Activated CD4-positive, alpha-beta T cell treated with anti-CD3 and anti-CD28 coated beads, Interleukin-2, amount 10 ng/mL, durations not matched to agents 24 days and 14 days (primary cell): ENCODE measurements around the gene HEMK1. TPM values are rescaled to one million over a fixed set of nuclear protein-coding genes. Genes with fewer than 3 reads are reported as not detected.

Experiments
- DNase-seq: peaks from one replicate; pipeline ENCODE4 v3.0.0; 2022
- H3K27ac Mint-ChIP-seq: one replicate; pipeline ENCODE4 v1.8.0; 2022; ENCODE audit warnings: mild to moderate bottlenecking, mixed read lengths
- H3K27me3 Mint-ChIP-seq: one replicate; pipeline ENCODE4 v1.8.0; 2022; ENCODE audit warnings: mixed read lengths
- H3K36me3 Mint-ChIP-seq: one replicate; pipeline ENCODE4 v1.8.0; 2022; ENCODE audit warnings: low read depth, mild to moderate bottlenecking, mixed read lengths
- H3K4me1 Mint-ChIP-seq: one replicate; pipeline ENCODE4 v1.8.0; 2021; ENCODE audit warnings: mixed read lengths
- H3K4me3 Mint-ChIP-seq: one replicate; pipeline ENCODE4 v1.8.0; 2022; ENCODE audit warnings: mild to moderate bottlenecking, moderate library complexity, mixed read lengths
- H3K9me3 Mint-ChIP-seq: one replicate; pipeline ENCODE4 v1.8.0; 2021; ENCODE audit warnings: mixed read lengths
- intact Hi-C: fragments of 100-400 bp; cut with micrococcal nuclease; formaldehyde crosslinking; loops from one replicate; pipeline ENCODE4 v1.15.1; 2023
- total RNA-seq: library from RNA; stranded (reverse); gene quantifications from 2 replicates; pipeline ENCODE4 v1.2.3, GENCODE V29; 2022

HEMK1 gene
- total RNA-seq, 1 donor from 2014 or later: 66.0 TPM

DNA sequence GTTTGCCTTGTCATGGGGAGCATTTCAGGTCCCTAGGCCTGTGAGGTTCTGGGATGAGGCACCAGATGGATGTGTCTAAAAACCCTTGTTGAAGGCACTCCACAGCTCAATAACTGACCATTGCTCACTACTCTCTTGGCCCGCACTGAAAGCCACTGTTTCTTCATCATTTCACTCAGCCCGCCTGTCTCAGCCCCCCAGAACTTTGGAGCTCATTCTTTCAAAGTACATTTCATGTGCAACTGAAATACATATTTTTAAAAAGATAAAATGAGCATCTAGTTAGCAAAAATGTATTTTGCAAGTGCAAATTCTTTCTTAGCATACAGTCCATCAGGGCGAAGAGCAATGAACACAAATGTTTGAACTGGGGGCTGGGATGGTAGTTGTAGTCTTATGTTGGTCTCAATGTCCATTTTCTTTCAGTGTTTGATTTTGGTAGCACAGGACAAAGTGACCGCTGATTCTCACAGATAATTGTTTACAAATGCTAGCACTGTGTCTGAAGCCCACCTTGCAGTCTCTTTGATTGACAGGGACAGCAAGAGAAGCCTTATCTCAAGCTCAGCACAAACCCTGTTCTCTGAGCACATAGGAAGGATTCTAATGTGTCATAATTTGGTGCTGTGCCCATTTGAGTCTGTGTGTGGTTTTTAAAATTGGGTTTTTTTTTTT, 19.6 kb downstream of the HEMK1 start:
- peak overlapping the region; percentile 95 for H3K27ac Mint-ChIP-seq
- intact Hi-C loops: loop anchor here (1.0 kb wide), 1 partner anchor 16 kb away; no protein-coding TSS in a partner anchor
- H3K27me3 Mint-ChIP-seq: no peaks in the 10 kb centered on the region
- no peak for DNase-seq
- H3K36me3 Mint-ChIP-seq: peaks cover 37% of the 10 kb centered on the region
- no peaks in the 10 kb centered on the region for H3K9me3 Mint-ChIP-seq
- H3K4me3 Mint-ChIP-seq: peak overlapping the region; percentile 72
- H3K4me1 Mint-ChIP-seq: peaks cover 80% of the 10 kb centered on the region

DNA sequence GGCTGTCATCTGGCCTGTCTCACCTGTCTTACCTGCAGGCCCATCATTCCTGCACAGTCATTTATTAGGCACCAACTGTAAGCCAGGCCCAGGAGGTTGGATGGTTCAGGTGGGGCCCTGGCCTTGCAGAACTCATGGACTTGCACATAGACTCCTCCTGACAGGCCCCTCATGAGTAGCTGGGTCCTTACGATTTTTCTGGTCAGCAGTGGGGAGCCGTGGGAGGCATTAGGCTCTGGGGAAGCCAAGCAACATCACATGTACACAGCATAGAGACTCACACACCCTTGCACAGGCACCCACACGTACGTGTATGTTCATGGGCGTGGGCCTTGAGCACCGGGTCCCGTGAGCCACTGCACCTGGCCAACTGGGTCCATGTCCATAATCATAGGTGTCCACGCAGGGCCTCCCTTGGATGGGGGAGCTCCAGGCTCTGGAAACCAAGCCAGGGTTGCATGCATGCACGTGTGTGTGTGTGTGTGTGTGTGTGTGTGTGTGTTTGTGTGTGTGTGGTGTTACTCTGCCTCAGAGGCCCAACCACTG, 21.9 kb downstream of the HEMK1 start:
- Mint-ChIP-seq H3K27ac (peak overlapping the region; percentile 95), H3K4me3 (peak overlapping the region; percentile 57), H3K36me3 (peaks cover 34% of the 10 kb centered on the region), H3K4me1 (peaks cover 81% of the 10 kb centered on the region), H3K27me3 (no peaks in the 10 kb centered on the region), H3K9me3 (no peaks in the 10 kb centered on the region)
- intact Hi-C loops: no loop called here
- peak; percentile 78 for DNase-seq

DNA sequence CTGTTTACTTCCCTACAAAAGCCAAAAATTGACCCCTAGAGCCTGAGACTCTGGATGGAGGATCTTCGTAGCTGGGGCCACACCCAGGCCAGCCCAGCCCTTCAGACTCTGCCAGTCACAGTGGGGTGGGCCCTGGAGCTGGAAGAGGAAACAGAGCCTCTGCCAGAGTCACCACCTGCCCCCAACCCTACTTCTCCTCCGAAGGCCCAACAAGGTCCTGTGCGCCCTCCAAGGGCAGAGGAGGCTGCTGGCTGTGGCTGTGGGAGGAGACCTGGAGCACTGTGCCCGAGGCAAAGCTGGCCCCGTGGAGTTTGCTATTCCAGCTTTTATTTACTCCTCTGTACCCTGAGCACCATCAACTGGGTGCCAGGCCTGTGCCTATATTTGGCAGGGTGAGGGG, 23.2 kb downstream of the HEMK1 start:
- intact Hi-C loops: no loop called here
- peak; percentile 66 for DNase-seq
- H3K4me3 Mint-ChIP-seq: peak overlapping the region; percentile 57

DNA sequence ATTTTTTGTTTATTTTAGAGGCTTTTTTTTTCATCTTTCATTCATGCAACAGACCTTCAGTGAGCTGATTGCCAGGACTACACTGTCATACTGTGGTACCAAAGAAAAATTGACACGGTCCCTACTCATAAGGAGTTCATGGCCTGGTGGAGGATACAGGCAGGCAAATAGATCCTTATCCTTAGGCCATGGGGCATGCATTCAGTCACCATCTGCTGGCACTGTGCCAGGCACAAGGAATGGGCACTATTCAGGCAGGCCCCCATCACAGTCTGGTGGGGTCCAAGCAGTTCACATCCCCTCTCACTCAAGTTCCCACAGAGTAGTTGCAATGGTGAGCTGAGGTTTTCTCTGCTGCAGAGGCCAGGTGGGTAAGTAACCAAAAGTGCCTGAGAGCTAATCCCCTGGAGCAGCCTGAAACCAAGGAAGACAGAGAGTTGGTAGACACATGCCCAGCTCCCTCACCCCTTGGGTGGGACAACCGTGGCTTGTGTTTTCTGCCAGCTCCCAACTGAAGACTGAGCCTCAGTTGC, 25.0 kb downstream of the HEMK1 start:
- Mint-ChIP-seq H3K4me1 (peaks cover 68% of the 10 kb centered on the region), H3K9me3 (no peaks in the 10 kb centered on the region), H3K36me3 (peaks cover 33% of the 10 kb centered on the region), H3K27me3 (no peaks in the 10 kb centered on the region), H3K4me3 (peak overlapping the region; percentile 57), H3K27ac (peak overlapping the region; percentile 95)
- intact Hi-C loops: no loop called here
- DNase-seq: no peak

More for the DNA sequence above, 23.2 kb downstream of the HEMK1 start:
- Mint-ChIP-seq H3K4me1 (peaks cover 73% of the 10 kb centered on the region), H3K36me3 (peaks cover 31% of the 10 kb centered on the region), H3K27ac (peak overlapping the region; percentile 95), H3K27me3 (no peaks in the 10 kb centered on the region), H3K9me3 (no peaks in the 10 kb centered on the region)

DNA sequence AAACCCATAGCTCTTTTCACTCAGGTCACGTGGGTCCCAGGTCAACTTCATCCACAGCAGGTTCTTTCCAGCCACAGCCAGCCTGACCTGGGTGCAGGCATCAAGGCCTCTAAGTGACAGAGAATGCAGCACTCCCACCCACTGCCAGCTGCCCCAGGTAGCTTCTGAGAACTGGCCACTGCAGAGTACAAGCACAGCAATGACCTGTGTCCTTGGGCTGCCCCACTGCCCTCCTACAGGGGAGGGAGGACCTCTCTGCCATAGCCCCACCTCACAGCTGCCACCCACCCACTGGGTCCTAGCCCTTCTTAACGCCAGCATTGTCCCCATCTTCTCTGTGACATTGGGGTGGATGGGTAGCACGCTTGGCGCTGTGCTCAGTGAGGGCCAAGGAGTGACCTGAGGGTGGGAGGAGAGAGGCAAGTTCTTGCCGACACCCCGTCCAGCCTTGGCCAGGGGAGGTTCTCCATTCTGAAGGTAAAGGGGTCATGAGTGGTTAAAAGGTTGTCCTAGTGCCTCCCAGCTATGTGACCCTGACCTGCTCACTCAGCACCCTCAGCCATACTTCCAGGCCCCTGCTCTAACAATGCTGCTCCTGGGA, 29.9 kb downstream of the HEMK1 start:
- Mint-ChIP-seq H3K9me3 (no peaks in the 10 kb centered on the region), H3K36me3 (peaks cover 58% of the 10 kb centered on the region), H3K27me3 (no peaks in the 10 kb centered on the region), H3K27ac (peak overlapping the region; percentile 98), H3K4me1 (peaks cover 75% of the 10 kb centered on the region), H3K4me3 (peak overlapping the region; percentile 93)
- intact Hi-C loops: no loop called here
- no peak for DNase-seq

DNA sequence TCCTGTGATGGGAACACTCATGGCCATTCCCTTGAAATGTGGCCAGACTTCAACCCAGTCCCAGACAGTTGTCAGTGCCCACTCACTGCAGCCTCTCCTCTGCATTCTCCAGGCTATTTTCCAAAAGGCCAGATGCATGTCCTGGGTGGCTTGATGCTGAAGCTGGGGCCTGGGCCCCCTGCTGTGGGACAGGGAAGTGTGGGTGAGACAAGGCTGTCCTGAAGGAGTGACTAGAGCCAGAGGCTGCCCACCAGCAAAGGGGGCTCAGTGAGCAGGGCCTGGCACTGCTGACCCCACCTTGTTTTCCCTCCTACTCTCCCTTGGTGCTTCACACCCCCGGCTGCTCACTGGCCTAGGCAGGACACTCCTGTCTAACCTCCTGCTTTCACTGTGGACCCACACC, 30.4 kb downstream of the HEMK1 start:
- DNase-seq: no peak
- peaks cover 73% of the 10 kb centered on the region for H3K4me1 Mint-ChIP-seq
- intact Hi-C loops: loop anchor here (10.0 kb wide), 1 partner anchor 1655 kb away; no protein-coding TSS in a partner anchor
- H3K4me3 Mint-ChIP-seq: peak overlapping the region; percentile 93
- no peaks in the 10 kb centered on the region for H3K9me3 Mint-ChIP-seq
- H3K27ac Mint-ChIP-seq: peak overlapping the region; percentile 98
- no peaks in the 10 kb centered on the region for H3K27me3 Mint-ChIP-seq
- H3K36me3 Mint-ChIP-seq: peaks cover 60% of the 10 kb centered on the region

DNA sequence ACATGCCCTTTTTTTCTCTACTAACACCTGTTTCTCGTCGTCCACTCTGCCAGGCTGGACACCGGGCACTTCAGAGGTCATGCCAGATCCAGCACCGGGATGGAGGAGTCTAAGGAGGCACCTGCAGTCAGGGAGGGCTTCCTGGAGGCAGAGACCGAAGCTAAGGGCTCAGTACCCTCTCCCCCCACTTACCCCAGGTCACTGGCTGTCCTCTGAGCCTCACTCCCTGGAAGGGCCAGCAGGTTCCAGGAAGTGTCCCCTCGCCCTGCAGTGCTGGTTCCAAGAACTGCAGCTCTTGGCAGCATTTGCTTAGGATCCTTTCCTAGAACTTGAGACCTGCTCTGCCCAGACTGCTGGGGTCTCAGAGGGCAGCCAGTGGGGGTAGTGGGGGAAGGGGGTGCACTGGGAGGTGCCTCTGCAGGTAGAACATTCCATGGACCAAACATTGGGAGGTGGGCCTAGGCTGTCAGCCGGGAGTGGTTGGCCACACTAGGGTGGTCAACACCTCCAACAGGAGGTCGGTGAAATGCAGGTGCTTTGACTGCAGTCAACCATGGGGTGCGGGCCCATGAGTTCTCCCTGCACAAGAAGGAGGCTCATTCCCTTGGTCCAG, 30.9 kb downstream of the HEMK1 start:
- H3K27me3 Mint-ChIP-seq: no peaks in the 10 kb centered on the region
- H3K27ac Mint-ChIP-seq: peak overlapping the region; percentile 98
- H3K4me1 Mint-ChIP-seq: peaks cover 73% of the 10 kb centered on the region
- peaks cover 62% of the 10 kb centered on the region for H3K36me3 Mint-ChIP-seq
- no peaks in the 10 kb centered on the region for H3K9me3 Mint-ChIP-seq
- DNase-seq: peak; percentile 74
- intact Hi-C loops: loop anchor here (10.0 kb wide), 1 partner anchor 1655 kb away; no protein-coding TSS in a partner anchor
- peak overlapping the region; percentile 93 for H3K4me3 Mint-ChIP-seq

DNA sequence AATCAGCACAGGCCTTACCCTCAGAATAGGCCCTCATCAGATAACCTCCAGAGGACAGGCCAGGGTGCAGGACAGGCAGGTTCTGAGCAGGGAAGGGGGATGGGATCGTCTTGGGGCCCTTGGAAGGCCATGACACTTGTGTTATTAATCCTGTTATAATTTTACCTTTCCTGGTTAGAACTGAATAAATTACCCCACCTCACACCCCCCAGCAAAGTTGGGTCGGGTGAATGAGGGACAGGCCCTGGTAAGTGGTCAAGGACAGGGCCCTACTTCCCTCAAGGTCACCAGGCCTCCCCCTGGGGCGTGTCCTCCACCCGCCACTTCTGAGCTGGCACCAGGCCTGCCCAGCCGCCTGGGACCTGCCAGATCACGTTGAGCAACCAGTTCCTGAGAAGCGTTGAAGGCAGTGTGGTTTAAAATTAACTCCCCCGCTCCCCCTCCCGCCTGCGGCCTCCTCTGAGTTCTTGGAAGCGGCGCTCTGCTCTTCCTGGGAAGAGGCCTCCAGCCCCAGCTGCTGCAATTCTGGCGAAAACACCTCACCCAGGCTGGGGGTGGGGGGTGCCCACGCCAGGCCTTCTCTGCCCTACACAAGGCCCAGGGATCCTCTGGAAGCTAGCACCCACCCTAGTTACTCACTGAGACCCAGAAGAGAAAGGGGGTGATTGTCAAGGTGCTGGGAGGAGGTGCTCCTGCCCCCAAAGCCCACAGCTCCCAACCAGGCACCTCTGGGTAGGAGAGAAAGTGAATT, 31.7 kb downstream of the HEMK1 start:
- H3K36me3 Mint-ChIP-seq: peaks cover 68% of the 10 kb centered on the region
- intact Hi-C loops: loop anchor here (1.0 to 10.0 kb wide), 4 partner anchors 10 to 1654 kb away; partner anchors contain the start of gene CISH
- peak; percentile 95 for DNase-seq
- no peaks in the 10 kb centered on the region for H3K27me3 Mint-ChIP-seq
- H3K4me1 Mint-ChIP-seq: peaks cover 74% of the 10 kb centered on the region
- peak overlapping the region; percentile 93 for H3K4me3 Mint-ChIP-seq
- no peaks in the 10 kb centered on the region for H3K9me3 Mint-ChIP-seq
- peak overlapping the region; percentile 98 for H3K27ac Mint-ChIP-seq

DNA sequence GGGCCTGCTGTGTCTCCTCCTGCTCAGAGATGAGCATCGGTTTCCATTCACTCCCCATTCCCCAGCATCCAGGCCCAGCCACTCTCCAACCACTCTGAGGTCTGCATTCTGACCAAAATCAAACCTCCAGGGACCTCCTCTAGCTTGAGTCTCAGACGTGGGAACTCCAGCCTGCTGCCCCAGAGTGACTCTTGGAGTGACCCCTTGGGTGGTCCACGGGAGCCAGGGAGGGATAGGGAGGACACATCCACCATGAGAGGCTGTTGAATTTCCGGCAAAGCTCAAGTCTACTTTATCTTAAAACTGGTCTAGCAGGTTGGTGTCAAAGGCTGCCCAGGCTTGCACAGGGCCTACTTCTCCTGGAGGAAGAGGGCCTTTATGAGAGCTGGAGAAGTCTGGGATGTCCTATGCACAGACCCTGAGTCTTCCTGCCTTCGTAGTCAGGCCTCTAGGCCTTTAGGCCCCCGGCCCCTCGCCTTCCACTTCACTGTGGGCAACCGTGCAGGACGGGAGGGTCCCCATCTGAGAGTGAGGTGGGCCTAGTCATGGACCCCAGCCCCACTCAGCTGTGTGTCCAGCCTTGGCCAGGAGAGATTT, 33.4 kb downstream of the HEMK1 start:
- Mint-ChIP-seq H3K9me3 (no peaks in the 10 kb centered on the region), H3K4me3 (peak overlapping the region; percentile 93), H3K36me3 (peaks cover 83% of the 10 kb centered on the region), H3K4me1 (peaks cover 75% of the 10 kb centered on the region), H3K27me3 (no peaks in the 10 kb centered on the region), H3K27ac (peak overlapping the region; percentile 98)
- intact Hi-C loops: loop anchor here (10.0 kb wide), 1 partner anchor 1652 kb away; no protein-coding TSS in a partner anchor
- DNase-seq: no peak

DNA sequence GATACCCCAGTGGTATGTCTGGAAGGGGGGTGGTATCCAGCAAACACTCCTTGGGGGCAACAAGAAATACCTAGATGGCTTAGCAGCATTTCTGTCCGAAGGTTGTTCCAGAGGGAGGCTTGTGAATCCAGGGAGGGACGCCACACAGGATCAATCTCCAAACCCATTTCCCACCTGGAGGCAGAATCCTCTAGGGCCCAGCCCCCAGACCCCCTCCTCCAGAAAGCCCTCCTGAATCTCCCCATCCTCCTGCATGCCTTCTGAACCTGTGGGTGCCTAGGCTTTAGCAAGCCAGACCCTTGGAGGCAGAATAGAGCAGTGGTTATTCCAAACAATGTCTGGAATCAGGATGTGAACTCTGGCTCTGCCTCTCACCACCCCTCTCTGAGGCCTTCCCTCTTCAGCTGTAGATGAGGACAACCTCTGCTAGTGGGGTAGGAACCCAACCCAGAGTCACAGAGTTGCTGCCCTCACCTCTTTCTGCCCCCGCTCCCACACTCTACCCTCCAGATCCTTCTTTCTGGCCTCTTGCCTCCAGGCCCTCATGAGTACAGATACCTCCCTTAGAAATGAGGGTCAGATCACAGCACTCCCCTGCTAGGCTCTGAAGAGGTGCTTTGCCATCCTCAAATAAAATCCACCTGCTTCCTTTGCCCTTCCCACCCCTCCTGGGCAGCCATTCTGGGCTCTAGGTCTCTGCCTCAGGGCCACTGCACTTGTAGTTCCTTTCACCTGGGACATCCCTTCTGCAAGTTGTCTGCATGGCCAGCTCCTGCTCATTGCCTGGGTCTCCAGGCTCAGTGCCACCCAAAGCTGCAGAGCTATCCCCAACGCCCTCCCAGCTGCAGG, 34.2 kb downstream of the HEMK1 start:
- Mint-ChIP-seq H3K4me1 (peaks cover 71% of the 10 kb centered on the region), H3K9me3 (no peaks in the 10 kb centered on the region), H3K36me3 (peaks cover 84% of the 10 kb centered on the region), H3K27me3 (no peaks in the 10 kb centered on the region), H3K4me3 (peak overlapping the region; percentile 93), H3K27ac (peak overlapping the region; percentile 98)
- no peak for DNase-seq
- intact Hi-C loops: loop anchor here (10.0 kb wide), 1 partner anchor 1651 kb away; no protein-coding TSS in a partner anchor

DNA sequence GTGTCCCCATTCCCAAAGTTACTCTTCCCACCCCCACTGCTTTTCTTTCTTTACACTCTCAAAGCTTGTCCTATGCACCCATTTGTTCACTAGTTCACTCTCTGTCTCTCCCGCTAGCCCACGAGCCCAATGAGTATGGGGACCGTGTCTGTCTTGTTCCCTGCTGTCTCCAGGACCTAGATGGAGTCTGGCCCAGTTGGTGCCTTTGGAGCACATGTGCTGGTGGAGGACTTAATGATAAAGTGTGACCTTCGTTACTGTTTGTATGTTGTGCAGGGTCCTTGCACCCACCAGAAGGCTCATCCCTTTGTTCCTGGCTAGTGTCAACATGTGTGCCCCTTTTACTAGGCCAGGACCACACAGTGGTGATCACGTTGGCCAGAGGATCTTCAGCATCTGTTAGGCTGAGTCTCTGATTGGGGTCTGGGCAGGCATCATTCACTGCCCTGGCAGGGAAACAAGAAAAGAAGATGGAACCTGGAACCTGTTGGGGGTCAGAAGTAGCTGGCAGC, 34.8 kb downstream of the HEMK1 start:
- peak overlapping the region; percentile 93 for H3K4me3 Mint-ChIP-seq
- peak overlapping the region; percentile 98 for H3K27ac Mint-ChIP-seq
- peaks cover 84% of the 10 kb centered on the region for H3K36me3 Mint-ChIP-seq
- intact Hi-C loops: loop anchor here (10.0 kb wide), 1 partner anchor 1651 kb away; no protein-coding TSS in a partner anchor
- H3K27me3 Mint-ChIP-seq: no peaks in the 10 kb centered on the region
- no peak for DNase-seq
- peaks cover 67% of the 10 kb centered on the region for H3K4me1 Mint-ChIP-seq
- H3K9me3 Mint-ChIP-seq: no peaks in the 10 kb centered on the region
